Inflammatory macrophage treated with lipopolysaccharide for 1 hour (primary cell): ENCODE data around the gene C12orf76.
"Not testable (repeated sequence)": the region's sequence is repeated elsewhere in the genome, so short reads cannot be mapped to it uniquely, and the experiment has no call there.

Experiments used
- DNase-seq, 2 donors: peaks; one replicate each; pipeline ENCODE4 v3.0.0-alpha.2; 2020 to 2022

The C12orf76 gene, protein sequence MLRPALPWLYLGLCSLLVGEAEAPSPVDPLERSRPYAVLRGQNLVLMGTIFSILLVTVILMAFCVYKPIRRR

GRCh38 chr12:110048242-110049027 lies at the start of gene C12orf76:
TSS of gene C12orf76 (minus strand) at chr12:110048522. CDS start at chr12:110048495, 27 bp downstream.
- DNase-seq: peak; percentile 95 to 98

DNA sequence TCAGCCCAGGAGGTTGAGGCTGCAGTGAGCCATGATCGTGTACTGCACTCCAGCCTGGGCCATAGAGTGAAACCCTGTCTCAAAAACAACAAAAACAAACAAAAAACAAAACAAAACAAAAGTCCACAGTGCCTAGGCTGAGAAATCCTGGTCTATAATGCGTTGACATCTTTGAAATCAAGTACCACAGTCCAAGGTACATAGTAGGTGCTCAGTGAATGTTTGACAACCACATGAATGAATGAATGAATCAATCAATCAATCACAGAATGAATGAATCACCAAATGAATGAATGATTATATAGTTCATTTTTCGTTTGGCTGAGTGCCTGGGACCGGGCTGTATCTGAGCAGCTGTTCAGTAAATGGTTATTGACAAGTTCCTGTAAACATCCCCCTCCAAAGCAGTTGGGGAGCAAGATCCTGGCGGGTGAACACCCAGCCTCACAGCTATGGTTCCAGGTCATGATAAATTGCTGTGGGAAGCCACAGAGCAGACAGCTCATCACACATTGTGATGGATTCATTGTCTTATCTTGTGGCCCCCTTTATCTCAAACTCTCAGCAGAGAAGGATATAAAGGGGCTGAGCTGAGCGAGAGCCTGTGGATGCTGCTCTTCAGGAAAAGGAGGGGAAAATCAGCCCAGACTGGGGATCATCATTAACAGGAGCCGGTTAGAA lies 45.4 kb upstream of the C12orf76 start:
- no peak for DNase-seq

- no peak for DNase-seq
Observed at GRCh38 chr12:110091136-110091711, 42.9 kb upstream of the C12orf76 start.

GRCh38 chr12:110090266-110091135 lies 42.2 kb upstream of the C12orf76 start:
- DNase-seq: no peak

DNA sequence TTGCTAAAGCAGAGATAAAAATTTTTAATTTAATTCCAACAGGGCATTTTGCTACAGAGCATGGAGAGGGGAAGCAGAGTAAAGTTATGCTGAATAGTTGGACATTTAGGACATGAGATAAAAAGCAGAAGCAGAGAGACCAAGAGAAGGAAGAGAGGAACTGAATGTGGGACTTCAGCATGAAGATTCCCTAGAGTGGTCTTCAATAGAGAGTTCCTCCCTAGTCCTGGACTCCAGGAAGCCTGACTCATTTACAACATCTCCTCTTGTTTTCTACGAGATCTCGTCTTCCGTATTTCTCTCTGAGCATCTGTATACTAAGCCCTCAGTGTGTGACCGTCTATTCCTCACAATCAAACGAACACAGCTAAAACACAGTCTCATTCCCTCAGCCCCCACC lies 40.6 kb upstream of the C12orf76 start:
- DNase-seq: peak; percentile 65 to 68

DNA sequence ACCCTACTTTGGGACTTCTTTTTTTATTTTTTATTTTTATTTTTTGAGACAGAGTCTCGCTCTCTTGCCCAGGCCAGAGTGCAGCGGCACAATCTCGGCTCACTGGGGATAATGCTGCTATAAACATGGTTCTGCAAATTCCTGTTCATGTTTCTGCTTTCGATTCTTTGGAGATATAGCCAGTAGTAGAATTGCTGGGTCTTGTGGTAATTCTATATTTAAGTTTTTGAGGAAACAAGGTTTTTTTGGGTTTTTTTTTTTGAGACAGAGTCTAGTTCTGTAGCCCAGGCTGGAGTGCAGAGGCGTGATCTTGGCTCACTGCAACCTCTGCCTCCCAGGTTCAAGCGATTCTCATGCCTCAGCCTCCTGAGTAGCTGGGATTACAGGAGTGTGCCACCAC lies 39.9 kb upstream of the C12orf76 start:
- DNase-seq: peak; percentile 70 to 85

DNA sequence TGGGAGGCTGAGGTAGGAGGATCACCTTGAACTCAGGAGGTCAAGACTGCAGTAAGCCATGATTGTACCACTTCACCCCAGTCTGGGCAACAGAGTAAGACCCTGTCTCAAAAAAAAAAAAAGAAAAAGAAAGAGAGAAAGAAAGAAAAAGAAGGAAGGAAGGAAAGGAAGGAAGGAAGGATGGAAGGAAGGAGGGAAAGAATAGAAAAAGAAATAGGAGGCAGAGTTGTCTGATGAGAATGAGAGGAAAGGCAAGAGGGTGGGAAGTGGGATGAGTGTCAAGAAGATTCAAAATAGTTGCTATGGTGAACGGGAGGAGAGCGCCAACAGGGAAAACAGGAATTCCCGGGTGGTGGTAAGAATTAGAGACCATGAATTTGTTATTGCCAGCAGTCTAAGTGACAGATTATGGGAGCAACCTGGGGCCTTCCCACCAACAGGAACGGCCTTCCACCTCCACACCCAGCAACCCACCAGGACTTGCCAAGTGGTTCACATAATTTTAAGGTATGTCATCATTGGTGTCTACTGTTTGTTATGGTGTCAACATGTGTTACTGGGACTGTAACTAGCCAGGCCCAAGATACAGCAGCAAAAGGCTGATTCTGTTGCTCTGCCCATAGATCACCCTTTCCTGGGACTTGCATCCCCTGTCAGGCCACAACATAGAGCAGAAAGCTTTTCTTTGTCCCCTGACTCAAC lies 36.1 kb upstream of the C12orf76 start:
- peak in 1 of 2 donors; percentile 33 for DNase-seq

GRCh38 chr12:110080410-110080809 lies 32.1 kb upstream of the C12orf76 start:
- no peak for DNase-seq

DNA sequence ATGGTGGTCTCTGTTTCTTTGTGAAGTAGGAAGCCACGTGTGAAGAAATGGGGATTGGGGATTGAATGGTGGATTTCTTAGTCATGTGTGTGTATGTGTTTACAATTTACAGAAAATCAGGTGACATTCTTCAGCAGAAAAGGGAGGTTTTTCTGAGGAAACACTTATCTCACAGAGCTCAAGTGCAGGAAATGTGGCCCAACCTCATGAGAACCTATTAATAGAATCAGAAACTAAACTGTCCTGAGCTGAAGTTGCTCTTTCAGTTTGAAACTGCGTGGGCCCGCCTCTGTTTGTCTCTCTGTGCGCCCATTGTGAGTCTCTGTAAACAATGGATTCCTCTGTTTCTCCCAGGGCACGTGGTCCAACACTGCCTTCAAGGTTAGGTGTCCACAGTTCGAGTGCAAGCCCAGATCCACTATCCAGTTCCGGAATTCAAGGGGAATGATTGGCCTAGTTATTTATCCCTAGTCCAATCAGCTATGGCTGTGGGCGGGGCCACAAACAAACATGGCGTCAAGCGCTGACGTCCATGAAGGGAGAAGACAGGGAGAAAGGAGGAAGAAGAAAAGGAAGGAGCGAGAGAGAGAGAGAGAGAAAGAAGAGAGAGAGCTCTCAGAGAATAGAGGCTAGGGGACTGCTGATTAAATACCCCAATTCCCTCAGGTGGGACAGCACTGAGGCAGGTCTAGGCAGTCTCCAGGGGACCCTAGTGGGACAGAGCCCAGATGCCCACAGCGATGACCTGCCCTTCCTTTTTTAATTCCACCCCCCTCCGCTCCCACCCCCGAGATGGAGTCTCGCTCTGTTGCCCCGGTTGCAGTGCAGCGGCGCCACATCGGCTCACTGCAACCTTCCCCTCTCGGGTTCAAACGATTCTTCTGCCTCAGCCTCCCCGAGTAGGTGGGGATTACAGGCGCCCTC lies 31.4 kb upstream of the C12orf76 start:
- peak; percentile 74 to 85 for DNase-seq

GRCh38 chr12:110077800-110078199 lies 29.5 kb upstream of the C12orf76 start:
- no peak for DNase-seq

DNA sequence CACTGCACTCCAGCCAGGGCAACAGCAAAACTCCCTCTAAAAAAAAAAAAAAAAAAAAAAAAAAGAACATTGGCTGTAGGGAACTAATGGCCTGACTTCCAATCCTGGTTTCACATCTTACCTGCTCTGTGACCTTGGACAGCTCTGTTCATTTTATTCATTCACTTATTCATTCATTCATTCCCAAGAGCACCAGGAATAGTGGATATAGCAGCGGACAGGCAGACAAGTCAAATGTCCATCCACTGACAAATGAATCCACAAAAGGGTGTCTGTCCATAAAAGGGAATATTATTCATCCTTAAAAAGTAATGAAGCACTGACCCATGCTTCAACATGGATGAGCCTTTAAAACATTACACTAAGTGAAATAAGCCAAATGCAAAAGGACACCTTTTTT lies 27.6 kb upstream of the C12orf76 start:
- DNase-seq: no peak

DNA sequence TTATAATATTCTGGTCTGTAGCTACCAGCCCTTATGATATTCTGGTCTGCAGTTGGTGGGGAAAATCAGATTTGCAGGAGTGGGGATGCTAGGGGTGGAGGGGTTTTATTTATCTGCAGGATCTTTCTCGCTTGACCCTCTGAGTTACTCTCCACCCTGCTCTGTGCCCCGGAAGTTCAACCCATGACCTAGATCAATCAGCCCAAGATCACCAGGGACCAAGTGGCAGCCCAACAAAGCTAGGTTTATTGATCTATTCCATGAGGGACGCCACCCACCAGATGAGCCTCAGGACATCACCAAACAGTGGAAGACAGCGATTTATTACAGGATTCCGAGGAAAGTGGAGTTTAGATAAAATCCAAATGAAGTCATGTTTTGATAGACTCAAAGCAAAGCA lies 25.8 kb upstream of the C12orf76 start:
- DNase-seq: no peak

GRCh38 chr12:110073049-110073831 lies 24.9 kb upstream of the C12orf76 start:
- no peak for DNase-seq

- not testable (repeated sequence) for DNase-seq
Observed at GRCh38 chr12:110072636-110073035, 24.3 kb upstream of the C12orf76 start.

GRCh38 chr12:110071967-110072366 lies 23.6 kb upstream of the C12orf76 start:
- DNase-seq: no peak

- DNase-seq: no peak
Observed at GRCh38 chr12:110071504-110071903, 23.2 kb upstream of the C12orf76 start.

DNA sequence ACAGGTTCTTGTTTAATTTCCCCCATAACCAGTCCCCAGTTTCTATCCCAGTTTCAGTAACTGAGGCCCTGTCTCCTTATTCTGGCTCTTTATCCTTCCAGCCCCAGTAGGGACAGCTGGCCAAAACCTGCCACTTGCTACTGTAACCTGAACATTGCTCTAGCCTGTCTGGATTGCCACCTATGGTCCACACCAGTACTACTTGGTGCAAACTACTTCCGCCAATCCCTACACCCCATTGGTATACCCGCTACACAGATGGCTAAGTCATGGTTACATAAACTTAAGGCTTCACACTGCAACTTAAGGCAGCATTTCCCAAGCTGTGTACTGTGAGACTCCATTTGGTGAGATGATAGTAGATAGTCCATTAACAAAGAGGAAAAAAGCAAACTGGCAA lies 20.3 kb upstream of the C12orf76 start:
- DNase-seq: no peak

DNA sequence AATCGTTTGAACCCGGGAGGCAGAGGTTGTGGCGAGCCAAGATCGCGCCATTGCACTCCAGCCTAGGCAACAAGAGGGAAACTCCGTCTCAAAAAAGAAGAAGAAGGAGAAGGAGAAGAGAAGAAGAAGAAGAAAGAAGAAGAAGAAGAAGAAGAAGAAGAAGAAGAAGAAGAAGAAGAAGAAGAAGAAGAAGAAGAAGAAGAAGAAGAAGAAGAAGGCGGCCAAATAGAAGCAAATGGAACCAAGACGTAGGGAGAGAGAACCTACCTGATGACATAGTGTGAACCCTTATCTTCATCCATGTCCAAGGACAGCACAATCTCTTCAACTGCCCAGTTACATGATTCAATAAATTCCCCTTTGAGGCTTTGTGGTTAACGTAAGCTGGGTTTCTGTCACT lies 19.8 kb upstream of the C12orf76 start:
- DNase-seq: not testable (repeated sequence)

DNA sequence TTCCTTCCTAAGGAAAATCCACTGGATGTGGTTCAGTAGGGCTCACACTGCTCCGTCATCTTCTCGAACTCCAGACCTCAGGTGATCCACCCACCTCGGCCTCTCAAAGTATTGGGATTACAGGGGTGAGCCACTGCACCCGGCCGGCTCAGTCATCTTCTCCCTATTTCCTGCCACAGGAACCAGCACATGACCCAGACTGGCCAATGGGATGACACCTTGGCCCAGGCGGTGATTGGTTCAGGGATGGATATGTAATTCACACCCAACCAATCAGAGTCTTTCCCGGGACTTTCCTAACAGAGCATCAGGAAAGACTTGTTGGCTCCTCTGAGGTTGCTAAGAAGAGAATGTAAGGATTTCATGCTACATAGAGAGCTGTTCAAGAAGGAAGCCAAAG lies 19.2 kb upstream of the C12orf76 start:
- DNase-seq: no peak

- DNase-seq: no peak
Observed at GRCh38 chr12:110065540-110065939, 17.2 kb upstream of the C12orf76 start.
